ENCODE data around the gene TOP3A.

The TOP3A gene

DNA sequence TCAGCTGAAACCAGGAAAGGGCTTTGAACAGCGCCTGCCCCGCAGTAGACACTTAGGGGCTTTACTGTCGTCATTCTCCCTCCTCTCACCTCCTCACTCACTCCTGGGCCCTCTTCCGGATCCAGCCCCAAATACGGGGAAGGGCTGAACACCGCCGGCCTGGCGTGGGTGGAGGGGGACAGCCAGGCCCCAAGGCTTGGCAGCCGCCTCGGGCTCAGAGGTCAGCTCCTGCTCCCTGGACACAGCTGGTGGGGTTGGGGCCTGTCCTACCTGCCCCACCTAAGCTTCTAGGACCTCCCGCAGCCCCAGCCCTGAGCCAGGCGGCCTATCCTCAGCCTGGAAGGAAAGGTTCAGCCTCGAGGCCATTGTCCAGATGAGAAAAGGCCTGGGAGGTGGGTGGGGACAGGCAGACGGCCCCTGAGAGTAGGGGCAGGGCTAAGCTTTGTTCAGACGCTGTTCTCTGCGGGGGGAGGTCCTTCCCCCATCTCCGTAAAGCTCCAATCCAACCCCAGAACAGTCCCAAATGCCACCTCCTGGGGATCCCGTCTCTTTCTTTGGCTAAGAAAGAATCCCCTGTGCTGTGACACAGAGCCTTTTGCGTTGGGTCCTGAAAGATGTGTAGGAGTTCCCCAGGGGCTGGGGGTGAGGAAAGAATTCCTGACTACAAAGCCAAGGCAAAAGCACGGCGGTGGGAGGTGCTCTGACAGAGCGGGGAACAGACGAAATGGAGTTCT lies 90.2 kb downstream of the TOP3A start:
- Histone ChIP-seq H3K9ac (ENCODE audit: low read depth, low read length) (peak overlapping the region; percentile 84), H3K27me3 (ENCODE audit: control insufficient read depth, insufficient read depth, low read length) (no peaks in the 10 kb centered on the region), H3K4me1 (ENCODE audit: control insufficient read depth, insufficient read depth, low read length) (peaks cover 5% of the 10 kb centered on the region), H3K9me3 (ENCODE audit: control insufficient read depth, insufficient read depth, low read length) (no peaks in the 10 kb centered on the region), H3K4me3 (ENCODE audit: low read depth, low read length) (peak overlapping the region; percentile 82), H3K36me3 (ENCODE audit: control insufficient read depth, insufficient read depth, low read length) (no peaks in the 10 kb centered on the region)

DNA sequence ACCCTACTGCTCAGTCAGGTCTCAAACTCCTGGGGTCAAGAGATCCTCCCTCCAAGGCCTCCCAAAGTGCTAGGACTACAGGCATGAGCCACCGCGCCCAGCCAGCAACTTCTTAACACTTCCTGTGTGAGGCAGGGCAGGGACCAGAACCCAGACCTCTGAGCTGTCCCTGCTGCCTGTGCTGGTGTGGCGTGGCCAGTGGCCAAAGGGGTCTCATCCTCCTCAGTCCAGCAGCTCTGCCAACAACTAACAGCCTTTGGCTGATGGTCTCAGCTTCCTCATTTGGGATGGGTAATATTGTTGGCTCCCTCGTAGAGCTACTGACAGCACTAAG lies 90.8 kb downstream of the TOP3A start:
- no peaks in the 10 kb centered on the region for H3K9me3 ChIP-seq (ENCODE audit: control insufficient read depth, insufficient read depth, low read length)
- peaks cover 5% of the 10 kb centered on the region for H3K4me1 ChIP-seq (ENCODE audit: control insufficient read depth, insufficient read depth, low read length)
- H3K9ac ChIP-seq (ENCODE audit: low read depth, low read length) = peak overlapping the region; percentile 84

More for the DNA sequence above, 90.8 kb downstream of the TOP3A start:
- Histone ChIP-seq H3K36me3 (ENCODE audit: control insufficient read depth, insufficient read depth, low read length) (no peaks in the 10 kb centered on the region), H3K4me3 (ENCODE audit: low read depth, low read length) (peak overlapping the region; percentile 82), H3K27me3 (ENCODE audit: control insufficient read depth, insufficient read depth, low read length) (no peaks in the 10 kb centered on the region)

All from iPS-15b (cell line).